RWPE2 (cell line): ENCODE results near the gene WASF1.

Source experiments
- ATAC-seq: fragments of 200-7000 bp; cut with Tn5 transposase; 3 replicates; pipeline ENCODE4 v1.9.1; 2021; ENCODE audit warnings: low read depth
- DNase-seq: peaks from one replicate; pipeline ENCODE4 v3.0.0-alpha.2; 2020; ENCODE audit warnings: low spot score
- H3K27ac ChIP-seq: fragments of 450-650 bp; 2 replicates; pipeline ENCODE4 v1.5.1; 2017; ENCODE audit warnings: mild to moderate bottlenecking; ENCODE audit not compliant: poor library complexity, severe bottlenecking
- H3K27me3 ChIP-seq: fragments of 250-450 bp; sonication (Bioruptor Pico); 2 replicates; pipeline ENCODE4 v1.5.1; 2021; ENCODE audit warnings: mild to moderate bottlenecking, moderate library complexity; ENCODE audit not compliant: insufficient read depth, poor library complexity, severe bottlenecking
- H3K36me3 ChIP-seq: fragments of 250-450 bp; sonication (Bioruptor Pico); 2 replicates; pipeline ENCODE4 v1.5.1; 2020; ENCODE audit warnings: low read depth, mild to moderate bottlenecking, moderate library complexity
- H3K4me1 ChIP-seq: fragments of 250-450 bp; sonication (Bioruptor Pico); 2 replicates; pipeline ENCODE4 v1.5.1; 2021; ENCODE audit warnings: mild to moderate bottlenecking, moderate library complexity; ENCODE audit not compliant: insufficient read depth, poor library complexity, severe bottlenecking
- H3K4me3 ChIP-seq: fragments of 250-450 bp; sonication (Bioruptor Pico); 2 replicates; pipeline ENCODE4 v1.5.1; 2021; ENCODE audit warnings: mild to moderate bottlenecking, moderate library complexity; ENCODE audit not compliant: severe bottlenecking
- H3K9me3 ChIP-seq: fragments of 250-450 bp; sonication (Bioruptor Pico); 2 replicates; pipeline ENCODE4 v1.5.1; 2021; ENCODE audit warnings: mild to moderate bottlenecking, moderate library complexity; ENCODE audit not compliant: severe bottlenecking
- CTCF ChIP-seq: fragments of 450-650 bp; IDR thresholded peaks from one replicate; pipeline ENCODE4 v1.5.1; 2017; ENCODE audit warnings: mild to moderate bottlenecking, moderate library complexity; ENCODE audit not compliant: poor library complexity, severe bottlenecking

WASF1 gene

GRCh38 chr6:110179406-110180227 lies at the start of gene WASF1:
Gene WASF1 (minus strand): TSS chr6:110179670. CDS start chr6:110127601, 52,069 bp downstream.
- peaks cover 5% of the 10 kb centered on the region; the same call in 1 of the 2 replicates for H3K36me3 ChIP-seq
- DNase-seq (peak; percentile 92), ATAC-seq (peak; percentile 84)
- no peaks in the 10 kb centered on the region for H3K27me3 ChIP-seq
- H3K9me3 ChIP-seq, result no peaks in the 10 kb centered on the region
- no peak for TF ChIP-seq CTCF
- peak within 1 kb of the TSS; percentile 84 for H3K4me3 ChIP-seq
- H3K27ac ChIP-seq, result peak within 1 kb of the TSS; percentile 62
- peaks cover 16% of the 10 kb centered on the region for H3K4me1 ChIP-seq

DNA sequence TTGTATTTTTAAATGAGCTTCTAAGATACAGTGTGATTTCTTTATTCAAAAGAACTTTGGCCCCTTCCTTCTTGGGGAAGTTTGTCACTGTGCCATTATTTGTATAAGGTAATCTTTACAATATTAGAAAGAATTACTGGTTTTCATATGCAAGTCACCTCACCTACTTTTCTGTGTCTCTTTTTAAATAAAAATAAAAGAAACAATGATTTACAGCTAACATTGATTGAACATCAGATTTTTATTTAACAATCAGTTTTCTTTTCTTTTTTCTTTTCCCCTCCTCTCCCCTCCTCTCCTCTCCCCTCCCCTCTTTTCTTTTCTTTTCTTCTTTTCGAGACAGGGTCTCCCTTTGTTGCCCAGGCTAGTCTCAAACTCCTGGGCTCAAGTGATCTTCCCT lies 46.8 kb upstream of the WASF1 start:
- Histone ChIP-seq H3K36me3 (peaks cover 45% of the 10 kb centered on the region), H3K27me3 (no peaks in the 10 kb centered on the region), H3K4me3 (no peak overlapping the region), H3K9me3 (no peaks in the 10 kb centered on the region), H3K4me1 (no peaks in the 10 kb centered on the region), H3K27ac (no peak overlapping the region)
- no peak for ATAC-seq
- no peak for DNase-seq
- no peak for TF ChIP-seq CTCF

- ATAC-seq (no peak), DNase-seq (no peak)
- TF ChIP-seq CTCF, result no peak
- no peaks in the 10 kb centered on the region for H3K4me1 ChIP-seq
- no peak overlapping the region for H3K4me3 ChIP-seq
- H3K27ac ChIP-seq, result no peak overlapping the region
- H3K9me3 ChIP-seq, result no peaks in the 10 kb centered on the region
- peaks cover 53% of the 10 kb centered on the region for H3K36me3 ChIP-seq
- H3K27me3 ChIP-seq, result no peaks in the 10 kb centered on the region
Measured at GRCh38 chr6:110221738-110222137, 42.3 kb upstream of the WASF1 start.

GRCh38 chr6:110217266-110217665 lies 37.8 kb upstream of the WASF1 start:
- Histone ChIP-seq H3K36me3 (peaks cover 70% of the 10 kb centered on the region), H3K9me3 (no peaks in the 10 kb centered on the region), H3K4me3 (no peak overlapping the region), H3K27ac (no peak overlapping the region), H3K27me3 (no peaks in the 10 kb centered on the region), H3K4me1 (no peaks in the 10 kb centered on the region)
- ATAC-seq, result peak; percentile 29
- no peak for DNase-seq
- no peak for TF ChIP-seq CTCF

GRCh38 chr6:110216140-110216539 lies 36.7 kb upstream of the WASF1 start:
- no peak for ATAC-seq
- H3K4me1 ChIP-seq, result no peaks in the 10 kb centered on the region
- DNase-seq, result no peak
- TF ChIP-seq CTCF, result no peak
- no peaks in the 10 kb centered on the region for H3K9me3 ChIP-seq
- H3K27me3 ChIP-seq, result no peaks in the 10 kb centered on the region
- no peak overlapping the region for H3K27ac ChIP-seq
- peaks cover 82% of the 10 kb centered on the region for H3K36me3 ChIP-seq
- H3K4me3 ChIP-seq, result no peak overlapping the region
